Activated naive CD8-positive, alpha-beta T cell treated with anti-CD3 and anti-CD28 coated beads, Interleukin-2, amount 50 U/mL, for 24 hours (primary cell): Measurements from ENCODE around the gene YRDC.

Source experiments
- ATAC-seq: fragments of 150-1000 bp; cut with Tn5 transposase; one replicate; pipeline ENCODE4 v1.10.0; 2021
- DNase-seq: peaks from one replicate; pipeline ENCODE4 v3.0.0; 2021
- H3K27ac Mint-ChIP-seq: one replicate; pipeline ENCODE4 v1.8.0; 2021; ENCODE audit warnings: mild to moderate bottlenecking, mixed read lengths
- H3K27me3 Mint-ChIP-seq: one replicate; pipeline ENCODE4 v1.8.0; 2021; ENCODE audit warnings: mixed read lengths
- H3K36me3 Mint-ChIP-seq: one replicate; pipeline ENCODE4 v1.8.0; 2021; ENCODE audit warnings: low read depth, mixed read lengths
- H3K4me1 Mint-ChIP-seq: one replicate; pipeline ENCODE4 v1.8.0; 2021; ENCODE audit warnings: mixed read lengths
- H3K4me3 Mint-ChIP-seq: one replicate; pipeline ENCODE4 v1.8.0; 2021; ENCODE audit warnings: mild to moderate bottlenecking, moderate library complexity, mixed read lengths
- H3K9me3 Mint-ChIP-seq: one replicate; pipeline ENCODE4 v1.8.0; 2021; ENCODE audit warnings: mixed read lengths

The YRDC gene

GRCh38 chr1:37767488-37767887 is 40.5 kb downstream of the YRDC start:
- H3K27me3 Mint-ChIP-seq, result peaks cover 74% of the 10 kb centered on the region
- no peaks in the 10 kb centered on the region for H3K9me3 Mint-ChIP-seq
- no peak for ATAC-seq
- H3K27ac Mint-ChIP-seq, result no peak overlapping the region
- peaks cover 17% of the 10 kb centered on the region for H3K4me1 Mint-ChIP-seq
- no peak overlapping the region for H3K4me3 Mint-ChIP-seq
- H3K36me3 Mint-ChIP-seq, result peaks cover 2% of the 10 kb centered on the region
- no peak for DNase-seq

- H3K4me1 Mint-ChIP-seq, result peaks cover 17% of the 10 kb centered on the region
- H3K27me3 Mint-ChIP-seq, result peaks cover 83% of the 10 kb centered on the region
- ATAC-seq (peak; percentile 87), DNase-seq (peak; percentile 42)
- H3K4me3 Mint-ChIP-seq, result peak overlapping the region; percentile 38
- H3K36me3 Mint-ChIP-seq, result peaks cover 2% of the 10 kb centered on the region
- H3K27ac Mint-ChIP-seq, result no peak overlapping the region
- H3K9me3 Mint-ChIP-seq, result no peaks in the 10 kb centered on the region
These were observed 41.9 kb downstream of the YRDC start for GRCh38 chr1:37765916-37766664.

- H3K36me3 Mint-ChIP-seq, result peaks cover 2% of the 10 kb centered on the region
- H3K27ac Mint-ChIP-seq, result no peak within 1 kb of the TSS
- peaks cover 76% of the 10 kb centered on the region for H3K27me3 Mint-ChIP-seq
- H3K4me1 Mint-ChIP-seq, result peaks cover 17% of the 10 kb centered on the region
- H3K9me3 Mint-ChIP-seq, result no peaks in the 10 kb centered on the region
- H3K4me3 Mint-ChIP-seq, result peak within 1 kb of the TSS; percentile 38
- ATAC-seq (no peak), DNase-seq (no peak)
These were observed 43.0 kb downstream of the YRDC start, which contains the start of gene EPHA10 for GRCh38 chr1:37764888-37765441. Gene EPHA10, minus strand, starts transcription at chr1:37765120. Its CDS starts 54 bp downstream, at chr1:37765066.

GRCh38 chr1:37764414-37764825 is 43.6 kb downstream of the YRDC start:
- Mint-ChIP-seq H3K27me3 (peaks cover 74% of the 10 kb centered on the region), H3K9me3 (no peaks in the 10 kb centered on the region), H3K4me1 (peaks cover 17% of the 10 kb centered on the region), H3K4me3 (no peak overlapping the region), H3K36me3 (peaks cover 2% of the 10 kb centered on the region), H3K27ac (no peak overlapping the region)
- ATAC-seq, result no peak
- peak; percentile 71 for DNase-seq

- H3K27ac Mint-ChIP-seq, result no peak overlapping the region
These were observed 44.1 kb downstream of the YRDC start for GRCh38 chr1:37763791-37764413.

GRCh38 chr1:37762516-37762915 is 45.5 kb downstream of the YRDC start:
- no peak for DNase-seq

More at GRCh38 chr1:37763791-37764413, 44.1 kb downstream of the YRDC start:
- H3K9me3 Mint-ChIP-seq, result no peaks in the 10 kb centered on the region
- DNase-seq, result no peak
- no peak overlapping the region for H3K4me3 Mint-ChIP-seq
- H3K4me1 Mint-ChIP-seq, result peaks cover 17% of the 10 kb centered on the region
- H3K36me3 Mint-ChIP-seq, result peaks cover 2% of the 10 kb centered on the region
- no peak for ATAC-seq
- H3K27me3 Mint-ChIP-seq, result peaks cover 70% of the 10 kb centered on the region

GRCh38 chr1:37761416-37762095 is 46.5 kb downstream of the YRDC start:
- H3K36me3 Mint-ChIP-seq, result peaks cover 2% of the 10 kb centered on the region
- H3K4me3 Mint-ChIP-seq, result no peak overlapping the region
- H3K4me1 Mint-ChIP-seq, result peaks cover 16% of the 10 kb centered on the region
- no peak for ATAC-seq
- peaks cover 51% of the 10 kb centered on the region for H3K27me3 Mint-ChIP-seq
- H3K27ac Mint-ChIP-seq, result no peak overlapping the region
- DNase-seq, result no peak
- H3K9me3 Mint-ChIP-seq, result no peaks in the 10 kb centered on the region

More at GRCh38 chr1:37762516-37762915, 45.5 kb downstream of the YRDC start:
- H3K27me3 Mint-ChIP-seq, result peaks cover 59% of the 10 kb centered on the region
- no peak overlapping the region for H3K4me3 Mint-ChIP-seq
- ATAC-seq, result no peak
- H3K27ac Mint-ChIP-seq, result no peak overlapping the region
- peaks cover 17% of the 10 kb centered on the region for H3K4me1 Mint-ChIP-seq
- peaks cover 2% of the 10 kb centered on the region for H3K36me3 Mint-ChIP-seq
- no peaks in the 10 kb centered on the region for H3K9me3 Mint-ChIP-seq

- Mint-ChIP-seq H3K27ac (no peak overlapping the region), H3K27me3 (peaks cover 42% of the 10 kb centered on the region), H3K9me3 (no peaks in the 10 kb centered on the region), H3K4me3 (no peak overlapping the region), H3K36me3 (no peaks in the 10 kb centered on the region), H3K4me1 (peaks cover 16% of the 10 kb centered on the region)
- ATAC-seq, result no peak
- no peak for DNase-seq
These were observed 48.6 kb downstream of the YRDC start for GRCh38 chr1:37759451-37759850.

- Mint-ChIP-seq H3K27ac (no peak overlapping the region), H3K36me3 (no peaks in the 10 kb centered on the region), H3K9me3 (no peaks in the 10 kb centered on the region), H3K4me3 (no peak overlapping the region), H3K4me1 (peaks cover 27% of the 10 kb centered on the region), H3K27me3 (peaks cover 38% of the 10 kb centered on the region)
- ATAC-seq (no peak), DNase-seq (no peak)
These were observed 52.0 kb downstream of the YRDC start for GRCh38 chr1:37755951-37756560.

GRCh38 chr1:37755290-37755689 is 52.7 kb downstream of the YRDC start:
- Mint-ChIP-seq H3K27me3 (peaks cover 43% of the 10 kb centered on the region), H3K4me3 (no peak overlapping the region), H3K9me3 (no peaks in the 10 kb centered on the region), H3K27ac (no peak overlapping the region), H3K36me3 (no peaks in the 10 kb centered on the region), H3K4me1 (peaks cover 27% of the 10 kb centered on the region)
- DNase-seq, result peak; percentile 27
- peak; percentile 89 for ATAC-seq

GRCh38 chr1:37753473-37754321 is 54.3 kb downstream of the YRDC start:
- Mint-ChIP-seq H3K27me3 (peaks cover 51% of the 10 kb centered on the region), H3K9me3 (no peaks in the 10 kb centered on the region), H3K36me3 (no peaks in the 10 kb centered on the region), H3K27ac (no peak overlapping the region), H3K4me1 (peaks cover 27% of the 10 kb centered on the region), H3K4me3 (no peak overlapping the region)
- DNase-seq (no peak), ATAC-seq (no peak)
